NCI-H1105 treated with DMSO at 0.1 percent for 48 hours (cell line): ENCODE data around the gene ZC3H4.
"Not testable (repeated sequence)": the region's sequence is repeated elsewhere in the genome, so short reads cannot be mapped to it uniquely, and the experiment has no call there.

Source experiments
- DNase-seq: peaks from one replicate; lab custom pipeline; 2025; lab: John Stamatoyannopoulos, UW

The ZC3H4 gene

GRCh38 chr19:47112997-47113849 is at the start of gene ZC3H4:
TSS of gene ZC3H4 (minus strand) at chr19:47113776. CDS start at chr19:47112584, 1,192 bp downstream.
- DNase-seq, result peak; percentile 98

DNA sequence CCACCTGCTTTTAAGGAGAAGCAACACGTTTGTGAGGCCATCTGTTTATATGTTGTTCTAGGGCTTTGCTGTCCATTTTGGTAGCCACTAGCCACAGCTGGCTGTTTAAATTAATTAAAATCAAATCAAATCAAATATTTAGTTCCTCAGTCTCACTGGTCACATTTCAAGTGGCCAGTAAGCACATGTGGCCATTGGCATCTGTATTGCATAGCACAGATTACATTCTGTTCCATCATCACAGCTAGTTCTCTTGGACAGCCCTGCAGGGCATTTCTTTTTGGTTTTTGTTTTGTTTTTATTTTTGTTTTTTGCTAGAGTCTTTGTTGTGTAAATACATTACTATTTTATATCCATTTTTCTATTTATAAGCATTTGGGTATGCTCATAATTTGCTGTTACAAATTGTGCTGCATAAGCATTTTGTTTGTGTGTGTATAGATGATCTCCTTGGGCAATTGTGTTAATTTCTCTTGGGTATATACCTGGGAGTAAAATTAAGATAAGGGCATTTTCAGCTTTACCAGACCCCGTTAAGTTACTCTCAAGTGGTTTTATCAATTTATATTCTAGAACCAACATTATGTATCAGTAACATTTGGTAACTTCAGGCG is 48.4 kb upstream of the ZC3H4 start:
- no peak for DNase-seq

DNA sequence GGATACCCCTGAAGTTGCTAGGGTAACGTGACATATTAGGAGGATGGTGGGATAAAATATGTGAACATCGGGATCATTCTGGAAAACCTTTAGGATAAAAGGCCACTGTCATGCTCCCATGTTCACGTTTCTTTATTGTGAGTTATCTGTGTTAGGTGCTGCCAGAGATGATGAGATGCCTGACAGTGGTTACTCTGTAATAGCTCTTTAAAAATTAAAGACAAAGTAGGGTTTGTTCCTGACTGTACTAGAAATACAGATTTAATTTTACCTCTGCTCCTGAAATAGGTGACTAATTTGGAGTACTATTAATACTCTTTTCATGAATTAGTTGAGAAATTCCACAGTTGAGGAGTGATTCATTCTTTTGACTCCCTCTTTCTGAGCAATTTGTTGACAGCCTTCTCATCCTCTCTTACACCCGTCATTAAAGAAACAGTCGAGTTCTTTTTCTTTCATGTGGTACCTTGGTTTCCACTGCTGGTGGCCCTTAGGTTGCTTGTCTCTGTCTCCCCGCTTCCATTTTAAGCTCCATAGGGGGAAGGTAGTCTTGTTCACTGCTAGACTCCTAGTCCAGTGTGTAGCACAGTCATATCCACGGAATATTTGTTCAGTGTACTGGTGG is 45.4 kb upstream of the ZC3H4 start:
- no peak for DNase-seq

GRCh38 chr19:47158367-47158791 is 44.8 kb upstream of the ZC3H4 start:
- no peak for DNase-seq

DNA sequence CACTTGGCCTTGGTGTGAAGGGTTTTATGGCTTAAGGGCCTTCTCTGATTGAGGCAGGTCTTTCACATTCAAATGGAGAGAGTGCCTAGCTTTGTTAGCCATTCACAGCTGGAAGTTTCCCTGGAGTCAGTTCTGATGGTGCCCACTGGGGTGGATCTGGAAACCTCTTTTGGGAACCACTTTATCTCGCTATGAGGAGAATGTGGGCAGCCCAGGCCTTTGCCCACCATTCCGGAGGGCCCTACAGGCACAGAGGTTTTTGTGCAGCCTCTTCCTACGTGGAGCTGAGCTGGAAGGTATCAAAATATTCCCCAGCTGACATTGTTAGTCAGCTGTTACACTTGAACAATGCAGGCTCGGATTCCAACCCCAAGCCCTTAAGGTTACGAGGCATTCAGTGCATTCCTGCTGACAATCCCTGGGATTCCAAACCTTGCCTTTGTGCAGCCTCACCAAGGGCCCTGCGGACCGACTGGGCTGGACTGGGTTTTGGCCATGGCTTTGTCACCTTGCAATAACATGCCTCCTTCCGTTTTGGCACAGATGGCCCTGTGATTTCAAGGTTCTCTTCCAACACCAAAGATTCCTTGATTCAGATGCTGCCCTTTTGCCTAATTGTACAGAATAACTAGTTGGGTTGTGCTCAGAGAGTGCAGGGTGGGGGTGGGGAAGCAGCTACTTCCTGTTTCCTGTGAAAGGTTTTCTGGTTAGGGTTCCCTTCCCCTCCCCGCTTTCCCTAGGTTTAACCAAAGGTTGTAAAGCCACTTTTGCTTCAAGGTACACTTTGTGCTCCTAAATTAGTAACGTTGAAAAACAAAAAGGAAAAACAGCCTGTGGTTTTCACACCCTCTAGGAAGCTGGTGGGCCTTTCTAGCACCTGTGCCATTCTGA is 44.1 kb upstream of the ZC3H4 start:
- no peak for DNase-seq

- DNase-seq, result no peak
These were observed 43.4 kb upstream of the ZC3H4 start for GRCh38 chr19:47156861-47157430.

DNA sequence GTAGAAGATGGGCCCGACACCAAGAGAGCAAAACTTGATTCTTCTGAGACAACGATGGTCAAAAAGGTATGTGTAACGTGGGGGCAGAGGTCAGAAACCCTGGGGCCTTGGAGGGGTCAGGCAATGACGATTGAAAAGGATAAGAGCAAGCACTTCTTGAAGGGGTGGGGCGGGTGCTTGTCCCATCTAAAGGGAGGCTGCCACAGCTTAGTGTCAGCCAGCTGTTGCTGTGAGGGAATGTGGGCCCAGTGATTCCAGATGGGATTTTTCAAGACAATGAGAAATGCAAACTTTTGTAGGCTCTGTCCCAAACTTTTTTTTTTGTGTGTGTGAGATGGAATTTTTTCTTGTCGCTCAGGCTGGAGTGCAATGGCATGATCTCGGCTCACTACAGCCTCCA is 41.6 kb upstream of the ZC3H4 start:
- no peak for DNase-seq

GRCh38 chr19:47153266-47153665 is 39.7 kb upstream of the ZC3H4 start:
- no peak for DNase-seq

- no peak for DNase-seq
These were observed 39.1 kb upstream of the ZC3H4 start for GRCh38 chr19:47152632-47153031.

DNA sequence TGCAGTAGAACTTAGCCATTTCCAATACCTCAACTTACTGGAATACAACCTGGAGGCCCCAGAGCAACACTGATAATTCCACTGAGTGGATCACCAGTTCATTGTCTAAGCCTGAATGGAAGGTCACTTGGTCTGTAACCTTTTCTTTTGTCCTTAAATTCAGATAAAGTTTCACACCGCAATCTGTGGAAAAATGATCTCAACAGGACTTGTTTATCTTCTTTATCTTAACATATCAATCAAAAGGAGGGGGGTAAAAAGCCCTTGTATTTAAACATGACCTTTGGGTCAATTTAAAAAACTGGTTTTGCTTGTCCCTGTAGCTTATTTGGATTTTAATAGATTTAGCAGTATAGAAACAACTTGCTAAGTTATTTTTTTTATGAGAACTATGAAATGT is 38.6 kb upstream of the ZC3H4 start:
- DNase-seq, result no peak

DNA sequence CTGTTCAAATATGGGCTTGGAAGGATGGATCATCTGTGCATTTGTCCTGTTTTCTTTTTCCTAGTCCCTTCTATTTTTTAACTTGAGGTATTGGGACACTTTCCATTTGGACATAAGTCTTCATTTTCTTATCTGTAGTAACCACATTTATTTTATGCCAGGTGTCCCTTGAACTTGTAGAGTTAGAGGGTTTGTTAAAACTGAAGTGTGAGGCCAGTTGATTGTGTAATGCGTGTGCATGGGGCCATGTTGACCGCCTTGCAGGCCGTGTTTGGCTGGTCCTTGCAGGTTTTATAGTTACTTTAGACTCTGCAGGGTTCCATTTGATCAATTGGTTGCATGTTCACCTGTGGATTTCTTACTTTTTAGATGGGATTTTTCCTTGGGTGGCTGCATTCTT is 38.1 kb upstream of the ZC3H4 start:
- DNase-seq, result no peak

DNA sequence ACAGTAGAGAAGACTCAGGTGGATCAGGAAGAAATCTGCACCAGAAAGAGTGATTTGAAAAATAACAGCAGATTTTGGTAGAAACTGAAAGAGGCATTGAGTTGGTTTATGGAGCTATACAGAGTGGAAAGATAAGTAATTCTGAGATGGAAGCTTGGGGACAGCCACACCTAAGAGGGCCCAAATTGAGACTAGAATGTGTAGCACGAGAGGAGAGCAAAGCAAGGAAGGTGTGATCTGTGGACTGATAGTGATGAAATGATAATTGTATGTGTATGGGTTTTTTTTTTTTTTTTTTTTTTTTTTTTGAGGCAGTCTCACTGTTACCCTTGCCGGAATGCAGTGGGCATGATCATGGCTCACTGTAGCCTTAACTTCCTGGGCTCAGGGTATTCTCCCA is 33.3 kb upstream of the ZC3H4 start:
- DNase-seq, result no peak

GRCh38 chr19:47145639-47146486 is 32.3 kb upstream of the ZC3H4 start:
- DNase-seq, result no peak

- no peak for DNase-seq
These were observed 31.1 kb upstream of the ZC3H4 start for GRCh38 chr19:47144630-47145029.

- no peak for DNase-seq
These were observed 29.9 kb upstream of the ZC3H4 start for GRCh38 chr19:47143322-47144073.

DNA sequence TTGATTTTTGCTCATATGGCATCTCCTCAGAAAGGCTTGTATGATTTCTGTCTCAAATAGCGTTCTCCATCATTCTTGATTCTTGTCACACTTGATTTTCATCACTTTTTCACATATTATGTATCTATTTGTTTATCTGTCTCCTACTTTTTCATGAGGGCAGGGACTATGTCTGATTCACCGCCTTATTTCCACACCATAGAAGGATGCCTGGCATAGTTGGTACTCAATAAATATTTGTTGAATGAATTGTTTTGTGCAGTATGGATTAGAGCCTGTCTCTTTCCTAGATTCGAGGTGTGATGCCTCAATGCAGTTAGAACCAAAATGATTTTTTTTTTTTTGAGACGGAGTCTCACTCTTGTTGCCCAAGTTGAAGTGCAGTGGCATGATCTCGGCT is 29.2 kb upstream of the ZC3H4 start:
- DNase-seq, result no peak

DNA sequence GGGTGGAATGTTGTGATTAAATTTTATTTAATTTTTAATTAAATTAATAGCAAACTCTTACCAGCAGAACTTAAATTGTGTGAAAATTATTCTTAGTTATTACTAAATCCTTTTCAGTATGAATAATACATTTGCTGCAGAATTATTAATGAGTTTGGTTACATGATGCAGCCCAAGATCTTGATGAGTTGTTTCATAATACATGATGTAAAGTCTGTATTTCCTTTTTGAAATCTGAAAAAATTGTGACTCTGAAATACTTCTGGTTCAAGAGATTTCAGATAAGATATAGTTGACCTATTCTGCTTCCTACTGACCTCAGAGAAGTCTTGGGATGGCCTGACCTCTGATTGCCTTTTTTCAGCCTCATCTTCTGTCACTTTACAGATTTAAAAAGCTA is 28.1 kb upstream of the ZC3H4 start:
- no peak for DNase-seq

DNA sequence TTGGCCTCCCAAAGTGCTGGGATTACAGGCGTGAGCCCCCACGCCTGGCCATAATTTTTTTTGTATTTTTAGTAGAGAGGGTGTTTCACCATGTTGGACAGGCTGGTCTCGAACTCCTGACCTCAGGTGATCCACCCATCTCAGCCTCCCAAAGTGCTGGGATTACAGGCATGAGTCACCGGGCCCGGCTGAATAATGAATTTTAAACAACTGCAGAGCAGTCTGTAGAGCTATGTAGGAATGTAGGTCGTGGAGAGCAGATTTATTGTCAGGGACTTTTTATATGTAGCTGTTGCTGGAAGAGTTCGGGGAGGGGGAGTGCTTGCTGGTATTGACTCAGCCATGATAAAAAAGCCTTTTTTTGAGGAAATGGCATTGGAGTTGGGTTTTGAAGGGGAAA is 27.7 kb upstream of the ZC3H4 start:
- not testable (repeated sequence) for DNase-seq

GRCh38 chr19:47135156-47135555 is 21.6 kb upstream of the ZC3H4 start:
- DNase-seq, result no peak

GRCh38 chr19:47134545-47134944 is 21.0 kb upstream of the ZC3H4 start:
- DNase-seq, result no peak
